Spleen (tissue), 11 donors: Measurements from ENCODE around the gene ARMC6. TPM values are rescaled to one million over a fixed set of nuclear protein-coding genes. Genes with fewer than 3 reads are reported as not detected.

Experiments used
- DNase-seq: peaks from one replicate; pipeline ENCODE4 v3.0.0-alpha.2; 2020
- H3K27ac ChIP-seq, 8 donors: fragments of 200-600 bp; sonication (generic) in 7 of 8; 1 replicate in 4 of 8; 2 replicates in 4 of 8; pipeline versions ENCODE4 v1.5.0 to v1.8.0; 2016 to 2021; ENCODE audit warnings: inconsistent platforms in 4 of 8, mild to moderate bottlenecking in 4 of 8, moderate library complexity in 1 of 8
- H3K27me3 ChIP-seq, 7 donors: fragments of 200-600 bp; sonication (generic) in 6 of 7; replicated peaks in 1 of 7; 1 replicate in 4 of 7; 2 replicates in 3 of 7; pipeline versions ENCODE4 v1.5.0 to v1.8.0; 2016 to 2021; ENCODE audit warnings: inconsistent platforms in 3 of 7, mild to moderate bottlenecking in 1 of 7
- H3K36me3 ChIP-seq, 6 donors: fragments of 200-600 bp; sonication (generic) in 5 of 6; 1 replicate in 4 of 6; 2 replicates in 2 of 6; pipeline versions ENCODE4 v1.5.0 to v1.8.0; 2016 to 2021; ENCODE audit warnings: inconsistent platforms in 2 of 6
- H3K4me1 ChIP-seq, 6 donors: fragments of 200-600 bp; sonication (generic) in 5 of 6; 1 replicate in 3 of 6; 2 replicates in 3 of 6; pipeline versions ENCODE4 v1.5.0 to v1.8.0; 2016 to 2021; ENCODE audit warnings: inconsistent platforms in 3 of 6
- H3K4me3 ChIP-seq, 8 donors: fragments of 200-600 bp; sonication (generic) in 7 of 8; 1 replicate in 4 of 8; 2 replicates in 4 of 8; pipeline versions ENCODE4 v1.5.0 to v1.8.0; 2016 to 2021; ENCODE audit warnings: inconsistent platforms in 4 of 8, mild to moderate bottlenecking in 4 of 8, moderate library complexity in 2 of 8
- H3K9me3 ChIP-seq, 8 donors: fragments of 200-600 bp; sonication (generic) in 7 of 8; 1 replicate in 4 of 8; 2 replicates in 4 of 8; pipeline versions ENCODE4 v1.5.0 to v1.8.0; 2016 to 2021; ENCODE audit warnings: inconsistent platforms in 4 of 8
- POLR2A ChIP-seq, 3 donors: fragments of 450-650 bp; IDR thresholded peaks; one replicate each; pipeline ENCODE4 v1.5.1; 2017; ENCODE audit warnings: antibody characterized with exemption in 3 of 3, mild to moderate bottlenecking in 1 of 3
- POLR2AphosphoS5 ChIP-seq, 3 donors: sonication (generic); formaldehyde crosslinking; IDR thresholded peaks; one replicate each; pipeline ENCODE4 v1.5.1; 2017; ENCODE audit warnings: antibody characterized with exemption in 3 of 3
- WGBS, 5 donors: extraction: QIAGEN DNeasy Blood & Tissue Kit in 3 of 5; methylation state at CpG; one replicate each; pipeline versions ENCODE4 v1.1.5 to v1.1.7; 2013 to 2018; 5-methylcytosine and 5-hydroxymethylcytosine counted together
- intact Hi-C: fragments of 100-400 bp; cut with DNase I; formaldehyde crosslinking; loops from one replicate; pipeline ENCODE4 v1.15.0; 2023; ENCODE audit warnings: low total_unique reads
- polyA plus RNA-seq, 3 donors: library from polyadenylated mRNA; stranded (reverse); fragments of 200-250 nt; gene quantifications; one replicate each; pipeline ENCODE4 v1.2.1, GENCODE V29; 2013
- total RNA-seq, 7 donors: library from RNA; depleted of rRNA in 3 of 7; stranded (reverse); fragments of >200 nt in 3 of 7; fragmentation: NEBNext Ultra II Directional in 4 of 7; extraction: Animal tissue kit (Norgen Biotek cat#: 25700) in 4 of 7; gene quantifications; one replicate each; pipeline versions ENCODE4 v1.1.0 to v1.2.1, GENCODE V29; 2016 to 2021
- TF ChIP-seq, protein P1 (sequence below), 11 experiments: fragments of 200-600 bp in 7 of 11; fragments of 450-650 bp in 4 of 11; sonication (generic) in 4 of 11; IDR thresholded peaks in 8 of 11; conservative IDR thresholded peaks in 3 of 11; 1 replicate in 7 of 11; 2 replicates in 4 of 11; pipeline versions ENCODE4 v1.4.0 to v1.8.0; 2016 to 2021; ENCODE audit warnings: antibody characterized with exemption in 11 of 11, inconsistent platforms in 4 of 11, mild to moderate bottlenecking in 1 of 11
- donor health status: healthy with polysubstance abuse.
- donor health status: DM: no; HTN: no; CAD: no; lungs with moderate emphysema.
- donor health status: DM: no; HTN: no; CAD: no.
- donor health status: Bipolar disorder and iron deficiency.
- donor health status: healthy.
- donor health status: DM: no; HTN: no; CAD: no.
- donor health status: DM: yes; HTN: yes; CAD: no.

The ARMC6 gene
- total and polyA plus RNA-seq, 10 donors = 17.2 to 29.0 (median 25.6) TPM

DNA sequence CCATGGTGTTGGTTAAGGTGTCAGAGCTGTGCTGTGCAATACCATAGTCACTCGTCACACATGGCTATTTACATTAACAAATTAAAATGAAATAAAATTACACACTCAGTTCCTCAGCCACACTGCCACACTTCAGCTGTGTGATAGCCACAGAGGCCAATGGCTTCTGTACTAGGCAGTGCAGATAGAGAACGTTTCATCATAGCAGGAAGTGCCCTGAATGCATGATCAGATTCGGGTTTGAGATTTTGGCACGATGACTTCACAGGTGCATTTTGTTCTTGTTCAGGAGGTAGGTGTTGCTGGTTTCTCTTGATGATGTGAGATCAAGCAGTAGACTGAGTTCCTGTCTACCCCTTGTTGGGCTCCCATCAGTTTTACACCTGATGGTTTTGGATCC lies 6.5 kb downstream of the ARMC6 start:
- peak overlapping the region in 7 of 8 donors; percentile 26 to 77 (median 66) for H3K27ac ChIP-seq
- H3K9me3 ChIP-seq = no peaks in the 10 kb centered on the region
- intact Hi-C loops = no loop called here
- no peak for TF ChIP-seq POLR2A (IDR thresholded peaks at IDR 0.05)
- peak in 1 of 3 donors; percentile 64 for TF ChIP-seq POLR2AphosphoS5 (IDR thresholded peaks at IDR 0.05)
- no peaks in the 10 kb centered on the region for H3K27me3 ChIP-seq
- H3K4me1 ChIP-seq = peaks cover 0 to 40% (median 18%) of the 10 kb centered on the region in 6 donors
- peaks cover 0 to 44% (median 21%) of the 10 kb centered on the region in 6 donors for H3K36me3 ChIP-seq
- DNase-seq = no peak
- 24 to 45% (median 35%) methylated on average over 4 of the region's 4 CpGs for WGBS, 5 donors
- no peak overlapping the region for H3K4me3 ChIP-seq

DNA sequence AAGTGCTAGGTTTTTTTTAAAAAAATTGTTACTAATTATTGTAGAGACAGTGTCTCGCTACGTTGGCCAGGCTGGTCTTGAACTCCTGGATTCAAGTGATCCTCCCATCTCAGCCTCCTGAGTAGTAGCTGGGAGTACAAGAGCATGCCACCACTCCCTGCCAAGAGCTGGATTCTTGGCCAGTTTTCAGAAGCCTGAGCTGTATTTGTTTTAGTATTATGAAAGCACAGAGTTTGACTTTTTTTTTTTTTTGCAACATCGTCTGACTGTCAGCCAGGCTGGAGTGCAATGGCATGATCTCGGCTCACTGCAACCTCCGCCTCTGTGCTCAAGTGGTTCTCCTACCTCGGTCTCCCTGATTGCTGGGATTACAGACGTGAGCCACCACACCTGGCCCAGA lies 7.0 kb downstream of the ARMC6 start:
- H3K27me3 ChIP-seq = no peaks in the 10 kb centered on the region
- intact Hi-C loops = no loop called here
- H3K4me1 ChIP-seq = peaks cover 0 to 35% (median 15%) of the 10 kb centered on the region in 6 donors
- no peak overlapping the region for H3K4me3 ChIP-seq
- 69 to 88% (median 79%) methylated on average over 7 of the region's 7 CpGs for WGBS, 5 donors
- TF ChIP-seq, protein P1, sequence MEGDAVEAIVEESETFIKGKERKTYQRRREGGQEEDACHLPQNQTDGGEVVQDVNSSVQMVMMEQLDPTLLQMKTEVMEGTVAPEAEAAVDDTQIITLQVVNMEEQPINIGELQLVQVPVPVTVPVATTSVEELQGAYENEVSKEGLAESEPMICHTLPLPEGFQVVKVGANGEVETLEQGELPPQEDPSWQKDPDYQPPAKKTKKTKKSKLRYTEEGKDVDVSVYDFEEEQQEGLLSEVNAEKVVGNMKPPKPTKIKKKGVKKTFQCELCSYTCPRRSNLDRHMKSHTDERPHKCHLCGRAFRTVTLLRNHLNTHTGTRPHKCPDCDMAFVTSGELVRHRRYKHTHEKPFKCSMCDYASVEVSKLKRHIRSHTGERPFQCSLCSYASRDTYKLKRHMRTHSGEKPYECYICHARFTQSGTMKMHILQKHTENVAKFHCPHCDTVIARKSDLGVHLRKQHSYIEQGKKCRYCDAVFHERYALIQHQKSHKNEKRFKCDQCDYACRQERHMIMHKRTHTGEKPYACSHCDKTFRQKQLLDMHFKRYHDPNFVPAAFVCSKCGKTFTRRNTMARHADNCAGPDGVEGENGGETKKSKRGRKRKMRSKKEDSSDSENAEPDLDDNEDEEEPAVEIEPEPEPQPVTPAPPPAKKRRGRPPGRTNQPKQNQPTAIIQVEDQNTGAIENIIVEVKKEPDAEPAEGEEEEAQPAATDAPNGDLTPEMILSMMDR (IDR thresholded peaks at IDR 0.05 in 8 of 11, conservative IDR thresholded peaks at IDR 0.05 in 3 of 11) = no peak
- no peak for TF ChIP-seq POLR2A (IDR thresholded peaks at IDR 0.05)
- TF ChIP-seq POLR2AphosphoS5 (IDR thresholded peaks at IDR 0.05) = no peak
- H3K36me3 ChIP-seq = peaks cover 0 to 49% (median 24%) of the 10 kb centered on the region in 6 donors
- DNase-seq = no peak
- peak overlapping the region in 7 of 8 donors; percentile 26 to 77 (median 66) for H3K27ac ChIP-seq
- no peaks in the 10 kb centered on the region for H3K9me3 ChIP-seq

DNA sequence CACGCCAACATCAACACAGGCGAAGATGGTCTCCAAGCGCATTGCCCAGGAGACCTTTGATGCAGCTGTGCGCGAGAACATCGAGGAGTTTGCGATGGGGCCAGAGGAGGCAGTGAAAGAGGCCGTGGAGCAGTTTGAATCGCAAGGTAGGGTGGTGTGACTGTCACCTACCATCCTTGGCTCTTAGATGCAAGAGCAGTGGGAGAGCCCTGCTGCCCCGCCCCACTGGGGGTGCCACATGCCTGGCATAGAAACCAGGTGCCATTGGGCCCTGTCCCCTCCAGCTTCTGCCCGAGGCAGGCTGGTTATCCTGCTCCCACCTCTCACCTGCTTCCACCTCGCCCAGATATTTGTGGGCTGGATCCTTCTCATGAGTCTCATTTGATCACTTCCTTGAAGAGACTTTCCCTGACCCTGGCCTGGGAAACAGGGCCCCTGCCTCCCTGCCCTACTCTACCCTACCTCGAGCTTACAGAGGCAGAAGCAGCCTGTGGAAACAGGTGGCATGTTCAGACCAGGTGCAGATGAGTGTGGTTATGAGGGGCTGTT lies 9.4 kb downstream of the ARMC6 start:
- intact Hi-C loops = no loop called here
- Histone ChIP-seq H3K4me1 (peaks cover 0 to 23% (median 15%) of the 10 kb centered on the region in 6 donors), H3K27me3 (no peaks in the 10 kb centered on the region), H3K4me3 (no peak overlapping the region), H3K27ac (no peak overlapping the region), H3K36me3 (peaks cover 0 to 59% (median 33%) of the 10 kb centered on the region in 6 donors), H3K9me3 (no peaks in the 10 kb centered on the region)
- TF ChIP-seq, protein P1 (IDR thresholded peaks at IDR 0.05 in 8 of 11, conservative IDR thresholded peaks at IDR 0.05 in 3 of 11) = no peak
- no peak for TF ChIP-seq POLR2AphosphoS5 (IDR thresholded peaks at IDR 0.05)
- TF ChIP-seq POLR2A (IDR thresholded peaks at IDR 0.05) = no peak
- no peak for DNase-seq
- 92 to 99% (median 96%) methylated on average over 13 of the region's 13 CpGs for WGBS, 5 donors

DNA sequence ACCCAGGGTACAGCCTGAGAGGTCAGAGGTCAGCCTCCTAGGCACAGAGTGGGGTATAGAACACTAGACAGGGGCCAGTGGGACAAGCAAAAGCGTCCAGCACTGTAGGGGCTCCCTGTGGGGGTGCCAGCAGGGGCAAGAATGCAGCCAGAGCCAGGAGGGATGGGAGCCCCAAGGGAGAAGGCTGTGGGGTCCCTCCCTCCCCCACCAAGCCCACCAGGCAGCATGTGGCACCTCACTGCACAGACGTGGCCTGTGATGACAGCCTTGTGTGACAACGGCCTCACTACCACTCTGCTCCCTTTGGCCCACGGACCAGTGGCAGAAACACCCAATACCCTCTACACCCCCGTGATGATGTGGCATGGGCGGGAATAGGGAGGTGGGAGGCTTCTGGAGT lies 10.1 kb downstream of the ARMC6 start:
- H3K27ac ChIP-seq = no peak overlapping the region
- WGBS, 5 donors = 81 to 95% (median 92%) methylated on average over 6 of the region's 6 CpGs

More for the DNA sequence above, 10.1 kb downstream of the ARMC6 start:
- Histone ChIP-seq H3K36me3 (peaks cover 0 to 61% (median 33%) of the 10 kb centered on the region in 6 donors), H3K4me1 (peaks cover 0 to 23% (median 15%) of the 10 kb centered on the region in 6 donors), H3K9me3 (no peaks in the 10 kb centered on the region), H3K27me3 (no peaks in the 10 kb centered on the region), H3K4me3 (no peak overlapping the region)
- TF ChIP-seq POLR2AphosphoS5 (IDR thresholded peaks at IDR 0.05) (no peak), POLR2A (IDR thresholded peaks at IDR 0.05) (no peak)
- TF ChIP-seq, protein P1 (IDR thresholded peaks at IDR 0.05 in 8 of 11, conservative IDR thresholded peaks at IDR 0.05 in 3 of 11) = no peak
- no peak for DNase-seq
- intact Hi-C loops = no loop called here
